AG10803 (cell line): Measurements from ENCODE around the gene NPLOC4.
A peak's percentile ranks its signal among the peaks of the same experiment; 100 is the strongest.

ENCODE experiments used
- DNase-seq: peaks from one replicate; pipeline ENCODE4 v3.0.0; 2010; ENCODE audit warnings: low read depth
- H3K4me3 ChIP-seq: 2 replicates; pipeline ENCODE4 v1.5.1; 2011; ENCODE audit warnings: mild to moderate bottlenecking, low read length, control low read depth
- TF ChIP-seq, protein P1 (sequence below): conservative IDR thresholded peaks from 2 replicates; pipeline ENCODE4 v1.5.1; 2011; ENCODE audit warnings: mild to moderate bottlenecking, low read length, control low read depth, inconsistent platforms

NPLOC4 gene

GRCh38 chr17:81508639-81509206, 128.2 kb downstream of the NPLOC4 start:
- TF ChIP-seq, protein P1, sequence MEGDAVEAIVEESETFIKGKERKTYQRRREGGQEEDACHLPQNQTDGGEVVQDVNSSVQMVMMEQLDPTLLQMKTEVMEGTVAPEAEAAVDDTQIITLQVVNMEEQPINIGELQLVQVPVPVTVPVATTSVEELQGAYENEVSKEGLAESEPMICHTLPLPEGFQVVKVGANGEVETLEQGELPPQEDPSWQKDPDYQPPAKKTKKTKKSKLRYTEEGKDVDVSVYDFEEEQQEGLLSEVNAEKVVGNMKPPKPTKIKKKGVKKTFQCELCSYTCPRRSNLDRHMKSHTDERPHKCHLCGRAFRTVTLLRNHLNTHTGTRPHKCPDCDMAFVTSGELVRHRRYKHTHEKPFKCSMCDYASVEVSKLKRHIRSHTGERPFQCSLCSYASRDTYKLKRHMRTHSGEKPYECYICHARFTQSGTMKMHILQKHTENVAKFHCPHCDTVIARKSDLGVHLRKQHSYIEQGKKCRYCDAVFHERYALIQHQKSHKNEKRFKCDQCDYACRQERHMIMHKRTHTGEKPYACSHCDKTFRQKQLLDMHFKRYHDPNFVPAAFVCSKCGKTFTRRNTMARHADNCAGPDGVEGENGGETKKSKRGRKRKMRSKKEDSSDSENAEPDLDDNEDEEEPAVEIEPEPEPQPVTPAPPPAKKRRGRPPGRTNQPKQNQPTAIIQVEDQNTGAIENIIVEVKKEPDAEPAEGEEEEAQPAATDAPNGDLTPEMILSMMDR: no peak
- peak overlapping the region; percentile 95 for H3K4me3 ChIP-seq
- peak; percentile 73 for DNase-seq
